B cell (primary cell): ENCODE measurements around the gene USP46. TPM values are rescaled to one million over a fixed set of nuclear protein-coding genes. Genes with fewer than 3 reads are reported as not detected.

Experiments used
- ATAC-seq: fragments of 200-7000 bp; cut with Tn5 transposase; one replicate; pipeline ENCODE4 v1.10.0; 2021; ENCODE audit warnings: low read depth, mild to moderate bottlenecking, moderate number of reproducible peaks, moderate library complexity
- CTCF ChIA-PET: fragments of 350-600 bp; sonication (Branson Sonifier 250); formaldehyde crosslinking; loops from one replicate; lab custom pipeline; 2021; ENCODE audit warnings: antibody characterized with exemption, inconsistent platforms; lab: Charles Lee
- POLR2A ChIA-PET: fragments of 350-600 bp; sonication (Branson Sonifier 250); formaldehyde crosslinking; loops from one replicate; lab custom pipeline; 2021; ENCODE audit warnings: antibody characterized with exemption; lab: Charles Lee
- DNase-seq: peaks from one replicate; pipeline ENCODE4 v3.0.0; 2013
- H2AFZ ChIP-seq: 2 replicates; pipeline ENCODE4 v1.6.1; 2012; ENCODE audit warnings: mild to moderate bottlenecking, low read depth, low read length; ENCODE audit not compliant: insufficient read depth, poor library complexity, severe bottlenecking
- H3K27ac ChIP-seq, 2 donors: 1 replicate in 1 of 2; 2 replicates in 1 of 2; pipeline ENCODE4 v1.5.1; 2012 to 2013; ENCODE audit warnings: low read length in 2 of 2, mild to moderate bottlenecking in 2 of 2, moderate library complexity in 1 of 2
- H3K27me3 ChIP-seq, 4 experiments: fragments of 200-600 bp in 1 of 4; sonication (generic) in 1 of 4; replicated peaks in 1 of 4; 1 replicate in 2 of 4; 2 replicates in 2 of 4; pipeline versions ENCODE4 v1.6.1 to v1.7.0; 2013 to 2016; ENCODE audit warnings: low read length in 3 of 4, mild to moderate bottlenecking in 2 of 4, mixed read lengths in 1 of 4, moderate library complexity in 1 of 4; ENCODE audit not compliant: insufficient read depth in 4 of 4, control insufficient read depth in 3 of 4; ENCODE audit errors: control extremely low read depth in 1 of 4
- H3K36me3 ChIP-seq, 2 experiments: replicated peaks in 1 of 2; 1 replicate in 1 of 2; 2 replicates in 1 of 2; pipeline versions ENCODE4 v1.6.1 to v1.7.1; 2013; ENCODE audit warnings: low read length in 1 of 2; ENCODE audit not compliant: insufficient read depth in 2 of 2, control insufficient read depth in 1 of 2; ENCODE audit errors: control extremely low read depth in 1 of 2, extremely low read depth in 1 of 2
- H3K4me1 ChIP-seq, 2 donors: fragments of 200-600 bp in 1 of 2; sonication (generic) in 1 of 2; 1 replicate in 1 of 2; 2 replicates in 1 of 2; pipeline versions ENCODE4 v1.5.1 to v1.6.1; 2013 to 2017; ENCODE audit warnings: low read length in 2 of 2; ENCODE audit not compliant: control insufficient read depth in 2 of 2, insufficient read depth in 2 of 2
- H3K4me2 ChIP-seq: replicated peaks from 2 replicates; pipeline ENCODE3; 2012; ENCODE audit warnings: mild to moderate bottlenecking, low read depth, low read length; ENCODE audit not compliant: poor library complexity, severe bottlenecking
- H3K4me3 ChIP-seq, 5 experiments: fragments of 200-600 bp in 1 of 5; sonication (generic) in 1 of 5; 1 replicate in 3 of 5; 2 replicates in 2 of 5; pipeline versions ENCODE4 v1.5.1 to v1.7.0; 2011 to 2016; ENCODE audit warnings: low read length in 4 of 5, mild to moderate bottlenecking in 4 of 5, low read depth in 2 of 5, control low read depth in 1 of 5, moderate library complexity in 1 of 5; ENCODE audit not compliant: insufficient read depth in 1 of 5; ENCODE audit errors: control extremely low read depth in 1 of 5, extremely low read depth in 1 of 5
- H3K79me2 ChIP-seq: fragments of 200-600 bp; sonication (generic); one replicate; pipeline ENCODE4 v1.6.0; 2016; ENCODE audit warnings: low read length; ENCODE audit not compliant: control insufficient read depth, insufficient read depth
- H3K9ac ChIP-seq: fragments of 200-600 bp; sonication (generic); 2 replicates; pipeline ENCODE4 v1.6.1; 2017; ENCODE audit warnings: mild to moderate bottlenecking, low read length, moderate library complexity
- H3K9me3 ChIP-seq, 3 donors: one replicate each; pipeline versions ENCODE4 v1.6.1 to v1.7.1; 2013; ENCODE audit warnings: low read length in 2 of 3; ENCODE audit not compliant: control insufficient read depth in 2 of 3, insufficient read depth in 1 of 3; ENCODE audit errors: control extremely low read depth in 1 of 3
- H4K20me1 ChIP-seq: 2 replicates; pipeline ENCODE4 v1.6.0; 2012; ENCODE audit warnings: mild to moderate bottlenecking, low read length; ENCODE audit not compliant: insufficient read depth, control insufficient read depth, poor library complexity, severe bottlenecking
- H3K27ac Mint-ChIP-seq: one replicate; pipeline ENCODE4 v1.8.0; 2021; ENCODE audit warnings: mixed read lengths
- H3K27me3 Mint-ChIP-seq: one replicate; pipeline ENCODE4 v1.8.0; 2021; ENCODE audit warnings: mixed read lengths
- H3K4me1 Mint-ChIP-seq: one replicate; pipeline ENCODE4 v1.8.0; 2021; ENCODE audit warnings: mixed read lengths
- H3K4me3 Mint-ChIP-seq: one replicate; pipeline ENCODE4 v1.8.0; 2021; ENCODE audit warnings: mixed read lengths
- H3K9me3 Mint-ChIP-seq: one replicate; pipeline ENCODE4 v1.8.0; 2022; ENCODE audit warnings: mixed read lengths; ENCODE audit not compliant: insufficient read depth
- CTCF ChIP-seq: fragments of 200-600 bp; IDR thresholded peaks from one replicate; pipeline ENCODE4 v1.8.0; 2022; ENCODE audit warnings: antibody characterized with exemption, mild to moderate bottlenecking
- EZH2 ChIP-seq: IDR thresholded peaks from 2 replicates; pipeline ENCODE4 v1.6.1; 2012; ENCODE audit warnings: borderline replicate concordance, low read depth, mild to moderate bottlenecking, moderate library complexity, low read length; ENCODE audit not compliant: insufficient read depth, poor library complexity, severe bottlenecking
- WGBS: methylation state at CpG from one replicate; pipeline ENCODE4 v1.1.5; 2013; ENCODE audit warnings: missing lambda C conversion rate; ENCODE audit not compliant: insufficient coverage; 5-methylcytosine and 5-hydroxymethylcytosine counted together
- intact Hi-C: fragments of 100-400 bp; cut with micrococcal nuclease; formaldehyde crosslinking; loops from one replicate; pipeline ENCODE4 v1.10.0; 2022
- polyA plus RNA-seq: library from polyadenylated mRNA; depleted of rRNA; stranded (reverse); fragments of >200 nt; gene quantifications from 2 replicates; pipeline ENCODE4 v1.2.3, GENCODE V29; 2012
- total RNA-seq, 2 donors: library from RNA; stranded (reverse); fragments of 120-200 nt in 1 of 2; gene quantifications; 1 replicate in 1 of 2; 2 replicates in 1 of 2; pipeline versions ENCODE4 v1.2.3 to v1.2.4, GENCODE V29; 2013 to 2022

Gene USP46
- total and polyA plus RNA-seq, 2 donors (not counting 1 experiment from before 2014, with no cell fraction given): 1.8 to 11.8 TPM

- Mint-ChIP-seq H3K4me1 (peaks cover 40% of the 10 kb centered on the region), H3K4me3 (no peak overlapping the region), H3K9me3 (no peaks in the 10 kb centered on the region), H3K27ac (no peak overlapping the region), H3K27me3 (no peaks in the 10 kb centered on the region)
- Histone ChIP-seq H3K9me3 (peaks cover 0 to 1% (median 0%) of the 10 kb centered on the region in 3 donors), H3K4me3 (no peak overlapping the region), H3K4me1 (peaks cover 7 to 14% of the 10 kb centered on the region in 2 donors), H3K79me2 (peaks cover 37% of the 10 kb centered on the region), H4K20me1 (no peaks in the 10 kb centered on the region), H3K9ac (no peak overlapping the region), H3K4me2 (peak overlapping the region; percentile 22), H3K27ac (no peak overlapping the region), H2AFZ (no peak overlapping the region), H3K27me3 (no peaks in the 10 kb centered on the region), H3K36me3 (no peaks in the 10 kb centered on the region)
- intact Hi-C loops: no loop called here
- ChIA-PET CTCF (no interaction called here), POLR2A (no interaction called here)
- DNase-seq: peak; percentile 61
- peak; percentile 69 for ATAC-seq
- 86% methylated on average over 1 of the region's 4 CpGs for WGBS
- no peak for TF ChIP-seq CTCF
- TF ChIP-seq EZH2: no peak
Observed at GRCh38 chr4:52638717-52639116, 20.4 kb downstream of the USP46 start.

DNA sequence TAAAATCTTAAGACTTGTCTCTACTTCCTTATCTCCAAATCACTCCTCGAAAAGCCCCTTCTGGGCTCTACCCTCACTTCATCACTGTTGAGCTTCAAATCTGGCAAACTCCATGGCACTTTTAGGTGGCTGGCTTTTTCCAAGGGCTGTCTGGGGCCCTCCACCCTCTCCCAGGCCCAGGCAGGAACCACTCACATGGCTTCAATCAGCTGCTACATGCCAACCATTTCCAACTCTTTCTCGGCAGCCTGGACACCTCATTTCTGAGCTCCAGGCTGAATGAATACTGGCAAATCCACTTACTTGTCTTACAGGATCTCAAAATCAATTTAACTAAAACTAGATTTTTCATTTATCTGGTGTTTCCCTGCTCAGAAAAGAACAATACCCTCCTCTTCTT lies 22.0 kb downstream of the USP46 start:
- Mint-ChIP-seq H3K27me3 (no peaks in the 10 kb centered on the region), H3K9me3 (no peaks in the 10 kb centered on the region), H3K4me3 (no peak overlapping the region), H3K4me1 (peaks cover 37% of the 10 kb centered on the region), H3K27ac (no peak overlapping the region)
- ChIA-PET CTCF (no interaction called here), POLR2A (no interaction called here)
- WGBS: 95% methylated on average over 2 of the region's 2 CpGs
- TF ChIP-seq CTCF (no peak), EZH2 (no peak)
- Histone ChIP-seq H2AFZ (no peak overlapping the region), H3K79me2 (peaks cover 29% of the 10 kb centered on the region), H4K20me1 (no peaks in the 10 kb centered on the region), H3K9ac (no peak overlapping the region), H3K27me3 (no peaks in the 10 kb centered on the region), H3K4me2 (no peak overlapping the region), H3K27ac (no peak overlapping the region), H3K4me1 (peaks cover 7 to 14% of the 10 kb centered on the region in 2 donors), H3K36me3 (no peaks in the 10 kb centered on the region), H3K9me3 (peaks cover 0 to 1% (median 0%) of the 10 kb centered on the region in 3 donors), H3K4me3 (no peak overlapping the region)
- intact Hi-C loops: no loop called here
- ATAC-seq (no peak), DNase-seq (no peak)
